Common myeloid progenitor, CD34-positive (primary cell): ENCODE measurements around the gene AVPR2. TPM values are rescaled to one million over a fixed set of nuclear protein-coding genes. Genes with fewer than 3 reads are reported as not detected.
A peak's percentile ranks its signal among the peaks of the same experiment; 100 is the strongest.

Experiments
- CTCF ChIA-PET: fragments of 350-600 bp; sonication (Branson Sonifier 250); formaldehyde crosslinking; loops from one replicate; lab custom pipeline; 2021; ENCODE audit warnings: antibody characterized with exemption; lab: Charles Lee
- POLR2A ChIA-PET: fragments of 350-600 bp; sonication (Branson Sonifier 250); formaldehyde crosslinking; loops from one replicate; lab custom pipeline; 2021; ENCODE audit warnings: antibody characterized with exemption; lab: Charles Lee
- DNase-seq, 3 donors: peaks; one replicate each; pipeline versions ENCODE4 v3.0.0 to v3.0.0-alpha.2; 2013
- H3K27ac ChIP-seq, 2 experiments: 1 replicate in 1 of 2; 2 replicates in 1 of 2; pipeline ENCODE4 v1.7.0; 2013; ENCODE audit warnings: inconsistent platforms in 2 of 2, low read length in 2 of 2, mild to moderate bottlenecking in 2 of 2, low read depth in 1 of 2, moderate library complexity in 1 of 2; ENCODE audit not compliant: severe bottlenecking in 2 of 2, insufficient read depth in 1 of 2, poor library complexity in 1 of 2
- H3K27me3 ChIP-seq, 5 experiments: replicated peaks in 2 of 5; 1 replicate in 3 of 5; 2 replicates in 2 of 5; pipeline versions ENCODE4 v1.6.1 to v1.7.0; 2013; ENCODE audit warnings: low read length in 4 of 5, mild to moderate bottlenecking in 2 of 5, moderate library complexity in 2 of 5, inconsistent platforms in 1 of 5; ENCODE audit not compliant: insufficient read depth in 5 of 5, control insufficient read depth in 4 of 5
- H3K36me3 ChIP-seq, 4 experiments: 1 replicate in 2 of 4; 2 replicates in 2 of 4; pipeline versions ENCODE4 v1.6.1 to v1.7.0; 2013; ENCODE audit warnings: low read length in 3 of 4, control low read depth in 1 of 4, mild to moderate bottlenecking in 1 of 4; ENCODE audit not compliant: control insufficient read depth in 4 of 4, insufficient read depth in 4 of 4
- H3K4me1 ChIP-seq, 4 experiments: 1 replicate in 3 of 4; 2 replicates in 1 of 4; pipeline versions ENCODE4 v1.6.1 to v1.7.1; 2013; ENCODE audit warnings: low read length in 3 of 4, mild to moderate bottlenecking in 3 of 4, control low read depth in 1 of 4, inconsistent platforms in 1 of 4, moderate library complexity in 1 of 4; ENCODE audit not compliant: control insufficient read depth in 4 of 4, insufficient read depth in 4 of 4; ENCODE audit errors: control extremely low read depth in 1 of 4
- H3K4me3 ChIP-seq, 7 experiments: 1 replicate in 4 of 7; 2 replicates in 3 of 7; pipeline versions ENCODE4 v1.5.1 to v1.7.0; 2013; ENCODE audit warnings: mild to moderate bottlenecking in 7 of 7, low read length in 6 of 7, moderate library complexity in 6 of 7, inconsistent platforms in 2 of 7, low read depth in 2 of 7, control low read depth in 1 of 7; ENCODE audit not compliant: insufficient read depth in 4 of 7, control insufficient read depth in 1 of 7; ENCODE audit errors: extremely low read depth in 1 of 7
- H3K9me3 ChIP-seq, 5 experiments: 1 replicate in 4 of 5; 2 replicates in 1 of 5; pipeline versions ENCODE4 v1.6.1 to v1.7.1; 2013; ENCODE audit warnings: low read length in 4 of 5, mild to moderate bottlenecking in 2 of 5, inconsistent platforms in 1 of 5, low read depth in 1 of 5, moderate library complexity in 1 of 5; ENCODE audit not compliant: control insufficient read depth in 4 of 5, insufficient read depth in 2 of 5; ENCODE audit errors: control extremely low read depth in 1 of 5
- WGBS: methylation state at CpG from one replicate; pipeline ENCODE4 v1.1.5; 2013; ENCODE audit not compliant: insufficient coverage; 5-methylcytosine and 5-hydroxymethylcytosine counted together
- polyA plus RNA-seq: library from polyadenylated mRNA; unstranded; fragments of 120-200 nt; gene quantifications from one replicate; pipeline ENCODE4 v1.2.1, GENCODE V29; 2013

Gene AVPR2
- polyA plus RNA-seq: 1.1 TPM

GRCh38 chrX:153903991-153904957, at the start of gene AVPR2:
AVPR2 (plus strand) TSS chrX:153904673; CDS start chrX:153905146, 473 bp downstream.
- no peak for DNase-seq
- peaks cover 0 to 19% (median 9%) of the 10 kb centered on the region in 4 experiments for H3K36me3 ChIP-seq
- ChIA-PET CTCF (interaction anchor here (1.9 kb wide), 1 partner anchor 45 kb away, joined by 4 read pairs; no protein-coding TSS in a partner anchor), POLR2A (no interaction called here)
- H3K4me1 ChIP-seq: peaks cover 5 to 48% (median 44%) of the 10 kb centered on the region in 4 experiments
- 65% methylated on average over 15 of the region's 26 CpGs for WGBS
- H3K27me3 ChIP-seq: peaks cover 0 to 15% (median 0%) of the 10 kb centered on the region in 5 experiments
- H3K4me3 ChIP-seq: peak within 1 kb of the TSS in 1 of 7 experiments; percentile 38
- H3K9me3 ChIP-seq: no peaks in the 10 kb centered on the region
- no peak within 1 kb of the TSS for H3K27ac ChIP-seq

- CTCF ChIA-PET: no interaction called here
- DNase-seq: no peak
- Histone ChIP-seq H3K4me1 (no peaks in the 10 kb centered on the region), H3K27me3 (peaks cover 2 to 59% (median 9%) of the 10 kb centered on the region in 5 experiments), H3K9me3 (no peaks in the 10 kb centered on the region), H3K4me3 (no peak overlapping the region), H3K27ac (no peak overlapping the region), H3K36me3 (no peaks in the 10 kb centered on the region)
- POLR2A ChIA-PET: no interaction called here
- 79% methylated on average over 9 of the region's 9 CpGs for WGBS
These were observed 49.8 kb upstream of the AVPR2 start for GRCh38 chrX:153854702-153855101.

GRCh38 chrX:153857348-153857903, 47.0 kb upstream of the AVPR2 start:
- 69% methylated on average over 2 of the region's 2 CpGs for WGBS
- Histone ChIP-seq H3K27ac (no peak overlapping the region), H3K27me3 (peaks cover 2 to 66% (median 7%) of the 10 kb centered on the region in 5 experiments), H3K4me3 (no peak overlapping the region), H3K4me1 (no peaks in the 10 kb centered on the region), H3K36me3 (no peaks in the 10 kb centered on the region), H3K9me3 (no peaks in the 10 kb centered on the region)
- ChIA-PET CTCF (interaction anchor here (0.9 kb wide), 1 partner anchor 27 kb away, joined by 3 read pairs; no protein-coding TSS in a partner anchor), POLR2A (no interaction called here)
- peak in 1 of 3 donors; percentile 26 for DNase-seq

- no peaks in the 10 kb centered on the region for H3K4me1 ChIP-seq
- POLR2A ChIA-PET: interaction anchor here (0.7 kb wide), 1 partner anchor 13 kb away, joined by 3 read pairs; no protein-coding TSS in a partner anchor
- H3K27me3 ChIP-seq: peaks cover 0 to 60% (median 5%) of the 10 kb centered on the region in 5 experiments
- no peak overlapping the region for H3K4me3 ChIP-seq
- CTCF ChIA-PET: no interaction called here
- H3K27ac ChIP-seq: no peak overlapping the region
- no peaks in the 10 kb centered on the region for H3K9me3 ChIP-seq
- 90% methylated on average over 5 of the region's 10 CpGs for WGBS
- DNase-seq: no peak
- no peaks in the 10 kb centered on the region for H3K36me3 ChIP-seq
These were observed 43.3 kb upstream of the AVPR2 start for GRCh38 chrX:153861151-153861550.

- H3K4me3 ChIP-seq: no peak overlapping the region
- no peak for DNase-seq
- no peak overlapping the region for H3K27ac ChIP-seq
- H3K4me1 ChIP-seq: no peaks in the 10 kb centered on the region
- no peaks in the 10 kb centered on the region for H3K36me3 ChIP-seq
- 86% methylated on average over 16 of the region's 21 CpGs for WGBS
- ChIA-PET POLR2A (interaction anchor here (0.7 kb wide), 1 partner anchor 14 kb away, joined by 3 read pairs; no protein-coding TSS in a partner anchor), CTCF (no interaction called here)
- H3K9me3 ChIP-seq: no peaks in the 10 kb centered on the region
- H3K27me3 ChIP-seq: peaks cover 0 to 64% (median 4%) of the 10 kb centered on the region in 5 experiments
These were observed 42.7 kb upstream of the AVPR2 start for GRCh38 chrX:153861733-153862310.

GRCh38 chrX:153862369-153863250, 41.9 kb upstream of the AVPR2 start:
- Histone ChIP-seq H3K36me3 (no peaks in the 10 kb centered on the region), H3K4me1 (no peaks in the 10 kb centered on the region), H3K9me3 (no peaks in the 10 kb centered on the region), H3K27me3 (peaks cover 0 to 63% (median 4%) of the 10 kb centered on the region in 5 experiments), H3K27ac (no peak overlapping the region), H3K4me3 (no peak overlapping the region)
- no peak for DNase-seq
- CTCF ChIA-PET: no interaction called here
- WGBS: 80% methylated on average over 20 of the region's 22 CpGs
- POLR2A ChIA-PET: no interaction called here
